CD4-positive, alpha-beta T cell treated with Interleukin-1 beta for 1 hour (primary cell): Measurements from ENCODE around the gene SF1.

Experiments
- DNase-seq, 2 donors: peaks; one replicate each; pipeline ENCODE4 v3.0.0-alpha.2; 2020 to 2022

SF1 gene

GRCh38 chr11:64745521-64746328, 32.6 kb downstream of the SF1 start:
- peak; percentile 83 to 84 for DNase-seq

GRCh38 chr11:64745189-64745520, 33.2 kb downstream of the SF1 start:
- peak; percentile 90 to 94 for DNase-seq

- no peak for DNase-seq
These were observed 33.7 kb downstream of the SF1 start for GRCh38 chr11:64744544-64745188.

GRCh38 chr11:64743591-64744543, 34.5 kb downstream of the SF1 start, which contains the start of gene RASGRP2:
RASGRP2 (minus strand) TSS chr11:64744142; CDS start chr11:64742866, 1,276 bp downstream.
- peak; percentile 87 to 88 for DNase-seq

- peak; percentile 74 to 75 for DNase-seq
These were observed 35.3 kb downstream of the SF1 start for GRCh38 chr11:64742889-64743590.

- no peak for DNase-seq
These were observed 36.1 kb downstream of the SF1 start for GRCh38 chr11:64742087-64742888.

GRCh38 chr11:64741375-64742086, 36.8 kb downstream of the SF1 start:
- no peak for DNase-seq

GRCh38 chr11:64739871-64740270, 38.5 kb downstream of the SF1 start:
- no peak for DNase-seq

- no peak for DNase-seq
These were observed 41.7 kb downstream of the SF1 start for GRCh38 chr11:64736654-64737053.

- DNase-seq = no peak
These were observed 42.5 kb downstream of the SF1 start for GRCh38 chr11:64735725-64736259.

- no peak for DNase-seq
These were observed 43.3 kb downstream of the SF1 start for GRCh38 chr11:64734811-64735724.

GRCh38 chr11:64731601-64732000, 46.7 kb downstream of the SF1 start:
- no peak for DNase-seq

GRCh38 chr11:64729851-64730382, 48.4 kb downstream of the SF1 start:
- DNase-seq = no peak

GRCh38 chr11:64728757-64729365, 49.5 kb downstream of the SF1 start:
- DNase-seq = no peak

GRCh38 chr11:64726867-64727530, 51.3 kb downstream of the SF1 start:
- DNase-seq = no peak

GRCh38 chr11:64726211-64726641, 52.1 kb downstream of the SF1 start:
- DNase-seq = no peak

- DNase-seq = no peak
These were observed 53.3 kb downstream of the SF1 start for GRCh38 chr11:64724863-64725532.
